CD4-positive, alpha-beta T cell treated with Interleukin-4 for 4 hours (primary cell): ENCODE measurements around the gene TENM4.

Experiments used
- DNase-seq: peaks from one replicate; pipeline ENCODE4 v3.0.0-alpha.2; 2020

Gene TENM4

DNA sequence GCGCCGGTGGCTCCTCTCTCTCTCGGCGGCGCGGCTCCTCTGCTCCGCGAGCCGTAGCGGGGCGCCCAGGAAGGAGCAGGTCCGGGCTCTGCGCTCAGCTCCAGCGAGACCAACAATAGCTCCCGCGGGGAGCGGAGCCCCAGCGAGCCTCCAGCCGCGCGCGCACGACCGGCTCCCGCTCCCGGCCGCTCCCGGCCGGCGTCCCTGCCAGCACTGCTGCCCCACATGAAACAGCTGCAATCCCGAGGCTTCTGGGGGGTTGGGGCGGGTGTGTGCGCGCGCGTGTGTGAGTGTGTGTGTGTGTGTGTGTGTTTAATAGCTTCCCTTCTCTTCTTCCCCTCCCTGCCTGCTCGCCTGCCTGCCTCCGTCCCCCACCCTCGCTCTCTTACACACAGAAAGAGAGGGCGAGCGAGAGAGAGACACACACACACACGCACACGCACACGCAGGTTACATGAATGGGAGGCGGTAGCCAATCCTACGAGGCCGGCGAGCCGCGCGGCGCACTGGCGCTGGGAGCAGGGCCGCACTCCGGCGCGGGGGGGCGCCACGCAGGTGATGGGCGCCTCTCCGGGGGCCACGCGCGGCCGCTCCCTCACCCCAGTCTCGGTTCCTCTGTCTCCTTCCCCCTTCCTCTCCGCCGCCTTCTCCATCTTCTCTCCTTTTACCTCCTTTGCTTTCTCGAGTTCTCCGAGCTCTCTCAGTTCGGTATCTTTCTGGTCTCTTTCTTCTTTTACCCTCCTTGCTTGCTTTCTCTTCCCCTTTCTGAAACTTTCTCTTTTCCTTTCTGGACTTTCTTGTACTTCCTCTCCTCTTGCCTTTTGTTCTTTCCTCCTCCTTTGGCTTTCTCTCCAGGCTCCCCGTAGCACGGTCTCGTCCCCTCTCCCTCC lies at the start of gene TENM4:
Gene TENM4 (minus strand): TSS at position 460 of the 890 bp plus-strand sequence. CDS start 371,086 bp downstream, outside the sequence.
- no peak for DNase-seq

DNA sequence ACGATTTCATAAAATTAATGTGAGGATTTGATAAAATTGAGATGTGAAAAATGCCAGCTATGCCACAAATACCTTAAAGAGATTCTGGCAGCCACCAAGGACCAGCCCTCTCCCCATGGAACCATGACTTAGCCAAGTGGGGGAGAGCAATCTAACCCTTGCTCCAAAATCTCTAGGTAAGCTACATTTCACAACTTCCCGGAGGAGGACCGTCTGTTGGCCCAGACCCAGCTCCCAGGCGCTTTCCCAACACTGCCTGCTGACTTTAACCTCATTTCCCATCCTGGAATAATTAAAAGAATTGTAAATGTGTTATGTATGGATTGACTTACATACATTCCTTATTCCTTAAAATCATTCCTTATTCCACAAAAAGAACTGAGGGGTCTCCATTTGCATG lies 47.5 kb upstream of the TENM4 start:
- no peak for DNase-seq

DNA sequence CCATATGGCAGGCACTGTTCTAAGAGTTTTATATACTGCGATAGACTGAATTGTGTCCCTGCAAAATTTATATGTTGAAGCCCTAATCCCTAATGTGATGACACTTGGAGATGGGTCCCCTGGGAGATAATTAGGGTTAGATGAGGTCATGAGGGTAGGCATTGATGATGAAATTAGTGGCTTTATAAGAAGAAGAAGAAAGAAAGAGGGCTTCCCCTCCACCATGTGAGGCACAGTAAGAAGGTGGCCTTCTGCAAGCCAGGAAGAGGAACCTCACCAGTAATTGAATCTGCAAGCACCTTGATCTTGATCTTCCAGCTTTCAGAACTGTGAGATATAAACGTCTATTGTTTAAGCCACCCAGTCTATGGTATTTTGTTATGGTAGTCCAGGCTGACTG lies 46.6 kb upstream of the TENM4 start:
- no peak for DNase-seq

DNA sequence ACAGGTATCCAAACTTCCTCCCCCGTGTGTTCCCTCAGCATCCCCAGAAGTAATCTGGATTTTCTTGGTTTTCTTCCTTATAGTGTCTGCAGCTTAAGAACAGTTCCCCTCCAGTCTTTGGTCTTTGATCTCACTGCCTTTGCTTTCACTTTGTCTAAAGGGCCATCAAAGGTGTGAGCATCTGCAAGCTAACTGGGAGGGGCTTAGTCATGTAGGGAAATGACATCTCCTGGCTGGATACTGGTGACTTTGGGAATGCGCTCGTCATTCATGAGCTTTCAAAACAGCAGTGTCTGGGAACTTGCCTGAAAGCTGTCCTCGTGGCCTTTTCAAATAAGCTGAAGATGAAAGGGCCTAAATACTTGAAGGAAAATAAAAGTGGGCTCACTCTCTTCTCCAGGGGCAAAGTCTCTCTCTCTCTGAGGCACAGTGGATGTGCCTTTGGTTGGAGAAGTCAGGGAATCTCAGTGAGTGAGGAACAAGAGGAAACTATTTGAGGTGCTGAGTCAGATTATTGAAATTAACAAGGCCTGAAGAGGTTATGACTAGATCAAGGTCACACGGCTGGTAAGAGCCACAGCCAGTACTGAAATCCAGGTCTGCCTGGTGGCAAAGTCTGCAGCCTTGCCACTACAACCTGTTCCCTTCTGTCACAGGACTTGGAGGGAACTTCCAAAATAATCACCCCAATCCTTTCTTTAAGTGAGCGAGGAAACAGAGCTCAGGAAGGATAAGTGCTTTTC lies 45.6 kb upstream of the TENM4 start:
- DNase-seq: no peak

DNA sequence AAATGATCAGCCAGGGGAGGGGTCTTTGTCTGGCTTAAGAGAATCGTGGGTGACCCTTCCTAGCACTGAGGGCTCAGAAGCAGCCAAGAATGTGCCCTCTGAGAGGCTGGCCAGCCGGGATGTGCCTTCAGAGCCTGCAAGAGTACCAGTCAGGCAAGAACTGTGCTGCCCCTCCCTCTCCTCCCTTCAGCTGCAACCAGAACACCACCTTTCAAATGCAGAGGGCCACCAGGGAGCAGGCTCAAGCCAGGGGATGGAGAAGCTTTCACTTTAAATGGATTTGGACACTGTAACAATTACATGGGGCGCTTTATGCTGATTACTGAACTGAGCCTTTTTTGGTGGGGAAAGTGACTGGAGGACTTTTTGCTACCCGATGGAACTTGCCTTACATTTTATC lies 44.9 kb upstream of the TENM4 start:
- no peak for DNase-seq

DNA sequence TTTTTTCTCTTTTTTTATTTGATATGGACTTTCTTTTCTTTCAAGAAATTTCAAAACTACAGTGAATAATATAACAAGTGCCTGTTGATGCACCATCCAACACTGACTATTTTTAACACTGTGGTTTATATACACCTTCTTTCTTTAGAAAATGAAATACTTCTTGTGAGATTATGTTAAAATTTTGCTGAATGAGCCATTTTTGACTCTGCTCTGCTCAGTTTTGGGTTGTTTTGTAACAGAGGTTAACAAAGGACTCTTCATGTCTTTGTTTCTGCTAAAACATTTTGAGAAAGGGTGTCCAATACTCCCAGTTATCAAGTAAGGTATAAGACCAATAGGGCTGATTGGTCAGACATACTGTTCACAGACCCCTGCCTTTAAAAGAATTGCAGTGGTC lies 44.0 kb upstream of the TENM4 start:
- no peak for DNase-seq

DNA sequence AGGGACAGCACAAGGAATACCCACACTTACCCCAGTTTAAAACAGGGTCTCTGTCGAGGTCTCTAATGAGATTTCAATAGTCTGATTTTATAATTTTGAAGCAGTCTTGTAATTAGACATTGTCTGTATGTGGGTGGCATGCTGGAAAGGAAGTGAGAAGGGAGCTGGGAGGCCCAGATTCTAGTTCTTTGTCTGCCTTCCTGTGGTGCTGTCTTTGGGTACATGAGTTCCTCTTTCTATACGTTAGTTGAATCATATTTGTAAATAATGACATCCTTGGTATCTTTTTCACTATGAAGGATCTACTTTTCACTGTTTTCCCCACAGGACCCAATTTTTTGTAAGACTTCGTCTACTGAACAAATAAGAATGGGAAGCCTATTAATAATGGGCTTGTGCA lies 42.0 kb upstream of the TENM4 start:
- DNase-seq: no peak

DNA sequence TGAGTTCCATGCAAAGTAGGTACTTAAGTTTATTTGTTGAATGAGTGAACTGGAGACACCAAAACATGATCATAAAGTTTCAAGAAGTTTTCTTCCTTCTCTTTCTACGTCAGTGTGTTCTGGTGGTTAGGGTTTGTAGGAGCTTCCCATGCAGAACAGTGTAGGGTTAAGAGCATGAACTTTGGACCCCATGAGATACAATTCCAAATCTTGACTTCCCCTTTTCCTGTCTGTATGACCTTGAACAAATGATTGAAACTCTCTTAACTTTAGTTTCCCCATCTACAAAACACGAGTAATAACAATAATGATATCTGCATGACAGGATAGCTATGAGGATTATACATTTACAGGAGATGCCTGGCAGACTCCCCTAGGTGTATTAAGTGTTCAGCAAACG lies 41.0 kb upstream of the TENM4 start:
- no peak for DNase-seq

DNA sequence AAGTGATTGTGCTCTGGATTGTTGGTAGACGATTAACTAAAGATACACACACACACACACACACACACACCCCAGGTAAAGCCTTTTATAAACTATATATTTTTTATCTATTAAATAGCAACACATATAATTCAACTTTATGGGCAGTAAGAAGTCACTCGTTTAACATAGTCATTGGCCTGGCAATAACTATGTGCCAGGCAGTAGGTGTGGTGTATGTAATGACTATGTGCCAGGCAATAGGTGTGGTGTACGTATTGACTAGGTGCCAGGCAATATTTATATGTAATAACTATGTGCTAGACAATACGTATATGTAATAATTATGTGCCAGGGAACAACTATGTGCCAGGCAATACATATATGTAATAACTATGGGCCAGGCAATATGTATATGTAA lies 40.0 kb upstream of the TENM4 start:
- DNase-seq: no peak

DNA sequence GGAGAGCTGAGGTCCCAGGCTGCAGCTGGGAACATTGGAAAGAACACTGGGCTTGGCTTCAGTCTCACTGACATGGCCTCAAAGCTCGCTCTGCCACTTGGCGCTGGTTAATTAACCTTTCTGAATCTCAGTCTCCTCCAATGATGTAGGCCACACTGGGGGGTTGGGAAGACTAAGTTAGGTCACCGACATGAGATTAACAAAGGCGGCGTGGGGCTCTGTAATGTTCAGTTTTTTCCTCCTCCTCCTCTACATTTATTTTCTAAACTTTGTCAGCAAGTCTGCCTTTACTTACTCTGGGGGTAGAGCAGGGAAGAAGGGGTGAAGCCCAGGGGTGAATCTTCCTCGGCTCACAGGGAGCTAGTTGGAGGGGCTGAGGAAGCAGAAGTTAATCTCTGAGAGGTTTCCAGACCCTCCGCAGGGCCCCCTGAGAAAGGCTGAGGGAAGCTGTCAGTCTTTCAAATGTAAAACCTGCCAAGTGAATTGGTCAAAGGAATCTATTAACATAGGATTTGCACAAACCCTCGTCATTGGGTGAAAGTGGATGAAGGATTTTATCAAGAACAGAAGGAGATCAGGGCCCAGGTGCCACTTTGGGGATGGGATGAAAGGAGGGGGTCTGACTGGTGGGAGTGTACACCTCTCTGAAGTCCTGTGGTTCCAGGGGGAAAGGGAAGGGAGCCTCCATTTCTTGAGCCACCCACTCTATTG lies 32.1 kb upstream of the TENM4 start:
- DNase-seq: no peak

DNA sequence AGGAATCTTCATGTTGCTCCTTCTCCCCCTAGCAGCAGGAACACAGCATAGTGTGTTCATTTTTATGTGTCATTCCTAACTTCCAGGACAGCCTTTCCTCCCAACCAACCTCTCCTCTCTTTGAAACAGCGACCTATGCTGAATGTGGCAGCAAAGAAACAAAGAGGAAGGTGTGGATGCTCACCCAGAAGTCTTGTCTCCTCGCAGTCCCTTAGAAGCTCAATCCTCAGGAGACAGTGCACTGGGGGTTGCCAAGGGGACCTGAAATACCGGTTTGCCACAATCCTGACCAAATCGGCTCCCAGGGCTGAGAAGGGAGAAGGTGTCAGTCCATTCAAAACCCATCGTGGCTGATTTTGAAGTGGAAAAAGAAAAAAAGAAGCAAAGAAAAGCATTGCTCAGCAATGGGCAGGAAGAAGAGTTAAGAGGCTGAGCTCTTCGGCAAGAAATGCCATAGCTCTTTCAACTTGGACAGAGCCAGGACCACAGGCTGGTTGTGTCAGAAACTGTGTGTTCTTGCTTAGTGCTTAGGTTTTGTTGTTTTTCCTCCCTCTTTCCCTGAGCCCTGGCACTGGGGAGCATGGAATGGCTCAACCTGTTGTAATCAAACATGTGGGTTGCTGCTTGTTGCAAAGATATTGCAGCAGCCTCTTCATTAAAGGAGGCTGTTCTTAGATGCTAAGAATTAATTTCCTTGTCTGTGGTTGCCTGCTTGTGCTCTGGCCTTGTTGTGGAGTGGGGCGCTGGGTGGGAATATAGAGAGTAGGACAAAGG lies 30.4 kb upstream of the TENM4 start:
- no peak for DNase-seq

DNA sequence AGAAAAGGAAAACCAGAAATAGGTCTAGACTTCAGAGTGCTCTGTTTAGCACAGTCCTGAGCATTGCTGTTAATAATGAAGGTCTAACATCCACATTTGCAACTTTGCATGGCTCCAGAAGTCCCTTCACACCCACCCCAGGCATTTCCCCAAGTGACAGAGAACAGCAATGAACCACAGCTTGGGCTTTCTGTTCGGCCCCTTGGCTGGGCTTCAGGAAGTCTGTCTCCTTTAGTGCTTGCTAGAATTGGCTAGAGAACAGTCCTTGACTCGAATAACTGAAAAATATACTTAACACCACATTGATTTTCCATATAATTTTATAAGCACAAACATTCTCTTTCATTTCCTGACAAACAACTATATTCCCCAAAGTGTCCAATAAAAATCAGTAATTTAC lies 29.3 kb upstream of the TENM4 start:
- DNase-seq: no peak

DNA sequence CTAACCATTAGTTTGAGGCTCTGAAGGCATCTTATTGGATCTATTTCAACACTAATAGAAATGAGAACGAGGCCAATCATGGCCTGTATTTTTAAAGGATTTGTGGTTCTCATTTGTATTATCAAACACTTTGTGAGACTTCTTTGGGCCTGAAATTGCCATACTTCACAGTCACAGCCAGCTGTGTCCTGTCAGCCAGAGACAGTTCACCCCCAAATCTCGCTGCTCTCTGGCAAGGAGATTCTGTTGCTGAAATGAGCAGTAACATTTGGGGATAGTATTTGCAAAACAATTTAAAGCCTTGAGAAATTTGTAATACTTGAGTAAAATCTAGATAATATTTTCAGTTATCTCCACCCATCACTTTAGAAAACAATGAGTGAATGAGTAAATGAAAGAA lies 26.9 kb upstream of the TENM4 start:
- no peak for DNase-seq

DNA sequence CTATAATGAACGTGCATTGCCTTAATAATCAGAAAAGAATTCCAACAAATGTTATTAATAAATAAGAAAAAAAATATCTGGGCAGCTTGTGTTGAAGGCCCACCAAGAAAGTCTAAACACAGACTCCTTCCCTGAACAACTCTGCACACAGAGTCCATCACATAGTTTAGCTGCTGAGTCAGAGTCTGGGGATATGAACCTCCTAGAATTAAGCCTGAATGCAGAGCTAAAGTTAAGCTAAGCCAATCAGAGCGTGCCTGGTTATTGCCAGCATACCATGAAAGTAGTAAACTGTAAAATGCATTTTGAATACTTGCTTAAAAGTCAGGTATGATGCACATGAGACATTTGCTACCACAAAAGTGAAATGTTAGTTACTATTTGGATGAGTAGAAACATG lies 25.6 kb upstream of the TENM4 start:
- DNase-seq: no peak

DNA sequence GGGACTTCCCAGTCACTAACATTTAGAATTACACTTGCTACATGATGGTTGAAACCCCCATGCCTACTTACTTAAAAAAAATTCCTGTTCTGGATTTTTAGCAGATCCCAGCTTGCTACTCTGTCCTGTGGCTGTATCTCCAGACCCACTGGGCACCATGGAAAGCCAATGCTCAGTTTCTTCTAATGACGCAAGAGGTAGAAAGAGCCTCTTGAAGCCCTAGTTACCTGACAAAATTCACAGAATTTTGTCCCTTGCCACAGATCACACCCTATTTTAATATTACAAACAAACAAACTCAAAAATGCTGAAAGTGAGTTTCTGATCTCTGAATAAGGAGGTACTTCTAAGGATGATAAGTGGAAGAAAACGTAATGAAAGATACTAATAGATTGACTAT lies 24.3 kb upstream of the TENM4 start:
- DNase-seq: no peak

DNA sequence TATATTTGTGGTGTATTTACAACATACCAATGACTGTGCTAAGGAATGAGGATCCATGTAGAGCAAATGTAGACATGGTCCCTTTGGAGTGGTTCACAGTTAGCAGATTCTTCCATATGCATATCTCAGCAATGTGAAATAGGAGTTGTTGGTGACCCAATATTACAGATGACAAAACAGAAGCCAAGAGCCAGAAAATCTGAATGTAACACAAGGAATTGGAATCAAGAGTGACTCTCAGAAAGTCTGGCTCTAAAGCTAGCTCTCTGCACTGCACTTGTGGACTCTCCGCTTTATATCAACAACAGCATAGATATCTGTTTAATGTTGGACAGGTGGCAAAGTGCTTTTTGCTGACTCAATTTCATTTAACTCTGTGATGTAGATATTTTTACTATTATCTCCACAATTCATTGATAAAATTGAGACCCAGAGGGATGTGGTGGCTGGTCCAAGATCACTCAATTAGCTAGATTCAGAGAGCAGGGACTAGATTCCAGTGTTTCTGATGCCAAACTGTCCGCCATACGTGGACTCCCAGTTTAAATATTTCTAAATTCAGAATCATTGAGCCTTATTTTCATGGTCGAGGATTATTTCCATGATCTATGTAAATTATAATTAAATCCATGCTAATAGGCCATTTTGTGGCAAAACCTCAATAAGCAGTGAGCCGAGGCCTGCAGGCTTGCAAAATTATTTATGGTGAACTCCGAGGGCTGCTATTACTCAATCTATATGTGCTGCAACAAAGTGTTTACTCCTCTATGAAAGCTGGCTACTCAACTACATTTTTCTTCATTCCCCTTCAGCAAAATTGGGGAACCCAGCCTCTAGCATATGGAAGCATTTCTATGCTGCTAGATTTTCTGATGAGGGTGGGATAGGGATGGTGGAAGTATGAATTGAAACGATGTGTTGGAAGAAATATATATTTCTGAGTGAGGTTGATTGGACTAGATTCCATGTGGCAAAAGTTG lies 21.1 kb upstream of the TENM4 start:
- no peak for DNase-seq

DNA sequence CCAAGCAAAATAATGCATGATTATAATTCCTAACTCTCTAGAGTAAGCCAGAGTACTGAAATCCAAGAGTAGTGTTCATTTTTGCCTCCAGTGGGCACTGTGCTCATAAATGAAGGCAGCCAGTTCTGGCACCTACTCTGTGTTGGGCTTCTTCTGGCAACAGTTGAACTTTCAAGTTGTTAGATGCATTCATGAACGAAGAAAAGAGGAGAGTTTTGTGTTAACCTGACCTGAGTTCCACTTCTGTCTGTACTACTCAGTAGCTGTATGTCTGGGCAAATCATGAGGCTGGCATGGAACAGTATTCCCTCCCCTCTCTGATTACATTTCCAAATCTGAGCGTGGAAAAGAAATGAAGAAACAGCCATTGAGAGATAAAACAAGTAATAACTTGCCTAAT lies 20.3 kb upstream of the TENM4 start:
- DNase-seq: no peak

DNA sequence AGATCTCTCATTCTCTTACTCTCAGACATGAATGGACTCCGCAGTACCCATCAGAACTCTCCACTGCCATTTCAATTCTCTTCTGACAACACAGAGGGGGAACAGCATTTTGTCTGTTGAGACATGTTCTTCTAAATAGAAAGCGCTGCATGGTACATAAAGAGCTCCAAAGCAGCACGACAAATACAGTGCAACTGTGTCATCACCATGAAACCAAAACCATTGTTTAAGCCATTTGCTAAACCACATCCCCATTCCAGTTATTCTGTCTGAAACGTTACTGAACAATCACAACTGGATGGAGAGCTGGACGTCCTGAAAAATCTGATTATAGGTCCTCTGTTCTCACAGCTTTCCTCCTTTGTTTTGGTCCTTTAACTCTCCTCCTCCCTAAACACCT lies 17.9 kb upstream of the TENM4 start:
- no peak for DNase-seq

DNA sequence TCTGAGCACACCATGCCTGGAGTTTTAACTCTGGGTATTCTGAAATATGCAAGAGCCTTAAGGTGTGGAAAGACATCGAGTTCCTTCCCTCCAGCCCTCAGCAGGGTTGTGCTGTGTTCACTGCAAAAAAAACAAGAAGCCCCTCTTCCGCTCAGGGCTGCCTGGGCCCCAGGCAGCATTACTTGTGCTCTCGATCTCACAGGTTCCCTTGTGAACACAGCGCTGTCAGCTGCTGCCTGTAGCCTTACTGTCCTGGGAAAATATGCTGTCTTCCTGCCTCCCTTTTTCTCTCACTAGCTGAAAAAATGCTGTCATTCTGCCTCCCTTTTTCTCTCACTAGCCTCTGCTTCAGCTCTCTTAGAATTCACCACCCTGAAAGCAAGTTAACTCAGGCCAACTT lies 15.7 kb upstream of the TENM4 start:
- DNase-seq: no peak

DNA sequence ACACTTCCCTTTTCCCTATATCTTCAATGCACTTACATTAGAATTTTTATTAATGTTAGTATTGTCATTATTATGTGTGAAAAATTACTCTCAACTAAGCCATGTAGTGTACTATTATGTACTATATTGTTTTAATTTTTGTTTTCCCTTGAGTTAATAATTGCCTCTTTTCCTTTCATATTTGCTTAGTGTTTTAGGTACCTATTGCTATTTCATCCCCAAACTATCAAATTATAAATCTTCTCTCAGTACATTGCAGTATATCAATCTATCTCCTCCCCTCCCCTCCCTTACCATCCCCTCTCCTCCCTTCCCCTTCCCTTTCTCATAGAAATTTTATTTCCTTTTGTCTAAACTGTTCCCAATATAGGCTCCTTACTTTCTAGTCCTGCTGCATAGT lies 12.8 kb upstream of the TENM4 start:
- no peak for DNase-seq

DNA sequence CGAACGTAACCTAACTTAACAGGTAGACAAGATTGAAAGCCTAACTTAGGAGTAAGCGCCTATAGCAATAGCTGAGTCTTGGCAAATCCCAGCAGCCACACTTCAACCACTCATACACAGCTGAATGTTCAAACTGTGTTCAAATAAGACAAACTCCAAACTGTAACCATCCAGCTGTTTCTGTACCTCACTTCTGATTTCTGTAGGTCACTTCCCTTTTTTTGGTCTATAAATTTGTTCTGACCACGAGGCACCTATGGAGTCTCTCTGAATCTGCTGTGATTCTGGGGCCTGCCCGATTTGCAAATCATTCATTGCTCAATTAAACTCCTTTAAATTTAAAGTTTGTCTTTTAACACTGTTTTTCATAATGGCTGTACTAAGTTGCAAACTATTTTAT lies 8.2 kb upstream of the TENM4 start:
- no peak for DNase-seq
